Mucosa of rectum (tissue), 2 donors: ENCODE data around the gene SSH3.
"Not testable (repeated sequence)": the region's sequence is repeated elsewhere in the genome, so short reads cannot be mapped to it uniquely, and the experiment has no call there.

Experiments used
- H3K27ac ChIP-seq, 2 donors: one replicate each; pipeline ENCODE4 v1.7.0; 2013; ENCODE audit warnings: inconsistent platforms in 2 of 2, low read depth in 2 of 2, low read length in 2 of 2
- H3K27me3 ChIP-seq, 2 donors: one replicate each; pipeline ENCODE4 v1.7.0; 2013; ENCODE audit warnings: low read length in 2 of 2; ENCODE audit not compliant: control insufficient read depth in 2 of 2, insufficient read depth in 2 of 2
- H3K36me3 ChIP-seq, 2 donors: one replicate each; pipeline ENCODE4 v1.7.0; 2013; ENCODE audit warnings: low read length in 2 of 2; ENCODE audit not compliant: control insufficient read depth in 2 of 2, insufficient read depth in 2 of 2
- H3K4me1 ChIP-seq, 2 donors: one replicate each; pipeline ENCODE4 v1.7.0; 2013; ENCODE audit warnings: low read length in 2 of 2, mild to moderate bottlenecking in 1 of 2; ENCODE audit not compliant: control insufficient read depth in 2 of 2, insufficient read depth in 2 of 2
- H3K4me3 ChIP-seq, 2 donors: one replicate each; pipeline ENCODE4 v1.7.0; 2013; ENCODE audit warnings: low read length in 2 of 2
- H3K9ac ChIP-seq, 2 donors: one replicate each; pipeline ENCODE4 v1.7.0; 2013; ENCODE audit warnings: low read length in 2 of 2, low read depth in 1 of 2, mild to moderate bottlenecking in 1 of 2
- H3K9me3 ChIP-seq, 2 donors: one replicate each; pipeline ENCODE4 v1.7.0; 2013; ENCODE audit warnings: low read length in 2 of 2; ENCODE audit not compliant: control insufficient read depth in 2 of 2
- donor health status: healthy.
- donor health status: Normal muscosa, but diverticular disease.

The SSH3 gene

DNA sequence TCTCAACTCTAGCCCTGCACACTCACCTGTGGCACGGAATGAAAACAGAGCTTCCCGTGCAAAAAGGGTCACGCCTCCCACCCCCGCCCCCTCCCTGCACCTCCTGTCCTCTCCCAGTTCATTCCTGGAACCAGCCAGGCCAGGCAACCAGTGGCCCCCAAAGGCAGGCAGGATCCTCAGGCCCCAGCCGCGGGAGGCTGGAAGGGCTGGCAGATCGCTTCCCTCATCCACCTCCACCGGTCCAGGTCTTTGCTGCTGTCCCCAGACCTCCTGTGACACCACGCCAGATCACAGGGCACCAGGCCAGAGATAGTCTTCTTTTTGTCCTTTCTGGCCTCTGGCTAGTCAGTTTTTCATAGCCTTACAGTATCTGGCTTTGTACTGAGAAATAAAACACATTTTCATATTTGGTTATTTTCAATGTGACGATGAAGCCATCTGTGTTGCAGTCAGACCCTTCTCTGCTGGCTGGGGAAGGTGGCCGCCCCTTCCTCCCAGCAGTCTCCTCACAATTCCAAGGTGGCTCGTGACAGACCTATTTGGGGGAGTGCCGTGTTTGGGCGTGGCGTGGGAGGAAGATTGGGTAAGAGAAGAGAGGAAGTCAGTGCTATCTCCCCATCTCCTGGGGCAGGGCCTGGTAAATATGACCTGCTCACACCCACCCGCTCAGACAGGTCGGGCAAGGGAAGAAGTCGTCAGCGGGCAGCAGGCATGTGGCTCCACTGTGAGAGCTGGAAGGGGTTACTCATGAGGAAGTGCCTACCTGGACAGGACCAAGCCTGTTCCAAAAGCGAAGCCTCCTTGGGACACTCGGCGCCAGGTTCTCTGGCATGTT lies 9.1 kb downstream of the SSH3 start:
- Histone ChIP-seq H3K9me3 (no peaks in the 10 kb centered on the region), H3K4me3 (no peak overlapping the region), H3K27ac (peak overlapping the region; percentile 87 to 93), H3K36me3 (peaks cover 21 to 28% of the 10 kb centered on the region in 2 donors), H3K4me1 (peaks cover 15 to 31% of the 10 kb centered on the region in 2 donors), H3K27me3 (no peaks in the 10 kb centered on the region), H3K9ac (peak overlapping the region; percentile 56 to 74)

DNA sequence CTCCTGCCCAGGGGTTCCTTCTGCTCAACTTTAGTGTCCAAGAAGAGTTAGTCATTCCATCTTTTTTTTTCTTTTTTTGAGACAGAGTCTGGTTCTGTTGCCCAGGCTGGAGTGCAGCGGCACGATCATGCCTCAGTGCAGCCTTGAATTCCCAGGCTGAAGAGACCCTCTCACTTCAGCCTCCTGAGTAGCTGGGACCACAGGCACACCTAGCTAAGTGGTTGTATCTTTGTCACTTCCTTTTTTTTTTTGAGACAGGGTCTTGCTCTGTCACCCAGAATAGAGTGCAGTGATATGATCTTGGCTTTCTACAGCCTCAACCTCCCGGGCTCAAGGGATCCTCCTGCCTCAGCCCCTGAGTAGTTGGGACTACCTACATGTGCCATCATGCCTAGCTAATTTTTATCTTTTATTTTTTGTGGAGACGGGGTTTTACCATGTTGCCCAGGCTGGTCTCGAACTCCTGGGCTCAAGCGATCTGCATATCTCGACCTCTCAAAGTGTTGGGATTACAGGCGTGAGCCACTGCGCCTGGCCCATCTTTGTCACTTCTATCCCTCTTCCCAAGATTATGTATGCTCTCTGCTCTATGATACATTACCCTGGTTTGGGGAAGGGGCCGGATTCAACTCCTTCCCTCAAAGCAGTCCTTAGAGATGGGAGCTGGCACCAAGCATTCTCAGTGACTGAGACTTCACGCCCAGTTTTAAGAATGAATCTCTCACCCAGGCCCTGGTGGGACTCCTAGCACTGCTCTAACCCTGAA lies 10.0 kb downstream of the SSH3 start:
- Histone ChIP-seq H3K9me3 (no peaks in the 10 kb centered on the region), H3K9ac (peak overlapping the region; percentile 56 to 74), H3K4me3 (no peak overlapping the region), H3K4me1 (peaks cover 17 to 33% of the 10 kb centered on the region in 2 donors), H3K27me3 (no peaks in the 10 kb centered on the region), H3K27ac (peak overlapping the region; percentile 87 to 93), H3K36me3 (peaks cover 15 to 19% of the 10 kb centered on the region in 2 donors)

- Histone ChIP-seq H3K36me3 (peaks cover 10 to 11% of the 10 kb centered on the region in 2 donors), H3K9me3 (no peaks in the 10 kb centered on the region), H3K4me3 (no peak overlapping the region), H3K9ac (peak overlapping the region in 1 of 2 donors; percentile 9), H3K27me3 (no peaks in the 10 kb centered on the region), H3K27ac (no peak overlapping the region), H3K4me1 (peaks cover 24 to 35% of the 10 kb centered on the region in 2 donors)
Measured at GRCh38 chr11:67314218-67314617, 10.9 kb downstream of the SSH3 start.

- Histone ChIP-seq H3K9ac (no peak overlapping the region), H3K27ac (no peak overlapping the region), H3K36me3 (peaks cover 0 to 4% of the 10 kb centered on the region in 2 donors), H3K4me3 (no peak overlapping the region), H3K9me3 (no peaks in the 10 kb centered on the region), H3K4me1 (peaks cover 24 to 35% of the 10 kb centered on the region in 2 donors), H3K27me3 (no peaks in the 10 kb centered on the region)
Measured at GRCh38 chr11:67315325-67315909, 12.1 kb downstream of the SSH3 start.

- Histone ChIP-seq H3K4me3 (peak overlapping the region; percentile 88), H3K4me1 (peaks cover 22 to 27% of the 10 kb centered on the region in 2 donors), H3K27me3 (no peaks in the 10 kb centered on the region), H3K9ac (peak overlapping the region; percentile 84 to 92), H3K36me3 (no peaks in the 10 kb centered on the region), H3K9me3 (no peaks in the 10 kb centered on the region), H3K27ac (peak overlapping the region; percentile 98)
Measured at GRCh38 chr11:67316882-67317204, 13.5 kb downstream of the SSH3 start.

DNA sequence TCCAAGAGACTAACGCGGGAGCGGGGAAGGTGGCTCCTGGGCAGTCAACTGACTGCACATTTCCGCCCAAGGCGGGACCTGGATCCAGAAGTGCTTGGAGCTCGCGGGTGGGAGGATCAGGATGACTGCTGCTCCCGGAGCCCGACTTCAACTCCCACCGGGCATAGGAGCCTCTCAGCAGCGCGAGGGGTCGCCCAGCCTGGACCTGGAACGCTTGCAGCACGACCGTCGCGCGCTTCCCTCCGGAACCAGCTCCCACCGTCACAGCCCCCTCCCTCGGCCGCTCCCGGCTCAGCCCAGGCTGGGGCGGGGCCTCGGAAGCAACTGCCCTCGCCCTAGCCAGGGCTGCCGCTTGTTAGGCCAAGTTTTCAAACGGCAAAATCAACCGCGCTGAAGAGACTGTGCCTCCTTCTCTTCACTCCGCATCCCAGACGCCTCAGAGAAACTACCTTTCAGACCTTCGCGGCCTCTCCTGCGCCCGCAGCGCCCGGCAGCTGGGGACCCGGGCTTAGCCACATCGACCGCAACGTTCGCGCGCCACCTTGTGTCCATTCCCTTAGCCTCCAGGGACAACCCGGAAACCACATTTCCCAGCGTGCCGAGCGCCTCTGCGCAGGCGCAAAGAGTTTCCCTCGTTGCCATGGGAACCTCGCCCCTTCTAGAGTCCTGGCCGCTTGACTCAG lies 14.0 kb downstream of the SSH3 start:
- Histone ChIP-seq H3K4me3 (peak overlapping the region; percentile 88), H3K9ac (peak overlapping the region; percentile 84 to 92), H3K4me1 (peaks cover 20 to 22% of the 10 kb centered on the region in 2 donors), H3K9me3 (no peaks in the 10 kb centered on the region), H3K27ac (peak overlapping the region; percentile 98), H3K27me3 (no peaks in the 10 kb centered on the region), H3K36me3 (peaks cover 0 to 4% of the 10 kb centered on the region in 2 donors)

- H3K27me3 ChIP-seq, result no peaks in the 10 kb centered on the region
- peak overlapping the region; percentile 84 to 92 for H3K9ac ChIP-seq
- peaks cover 0 to 5% of the 10 kb centered on the region in 2 donors for H3K36me3 ChIP-seq
- H3K9me3 ChIP-seq, result no peaks in the 10 kb centered on the region
- peak overlapping the region; percentile 88 for H3K4me3 ChIP-seq
- peak overlapping the region; percentile 98 for H3K27ac ChIP-seq
- H3K4me1 ChIP-seq, result peaks cover 14 to 15% of the 10 kb centered on the region in 2 donors
Measured at GRCh38 chr11:67317888-67318555, 14.7 kb downstream of the SSH3 start.

- H3K27ac ChIP-seq, H3K9me3 ChIP-seq, H3K36me3 ChIP-seq, H3K4me1 ChIP-seq, H3K27me3 ChIP-seq, H3K9ac ChIP-seq: not testable (repeated sequence)
- H3K4me3 ChIP-seq, result peak overlapping the region in 1 of 2 donors; percentile 88
Measured at GRCh38 chr11:67318876-67319275, 15.5 kb downstream of the SSH3 start.

DNA sequence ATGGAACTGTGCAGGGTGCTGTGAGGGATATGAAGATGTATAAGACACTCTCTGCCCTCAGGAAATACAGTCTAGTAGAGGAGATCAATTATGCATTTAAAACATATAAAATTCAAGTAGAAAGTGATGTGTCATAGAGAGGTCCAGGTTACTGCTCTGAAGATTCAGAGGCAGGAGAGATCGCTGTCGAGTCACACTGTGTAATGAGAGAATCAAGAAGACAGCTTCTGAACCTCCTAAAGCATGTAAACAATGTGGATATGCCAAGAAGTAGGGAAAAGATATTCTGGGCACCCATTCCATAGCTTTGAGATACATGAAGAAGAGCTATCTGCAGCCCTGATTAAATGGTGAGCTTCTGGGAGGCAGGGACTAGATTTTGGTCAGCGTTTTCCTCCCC lies 16.7 kb downstream of the SSH3 start:
- Histone ChIP-seq H3K4me3 (no peak overlapping the region), H3K9ac (no peak overlapping the region), H3K4me1 (peaks cover 4 to 8% of the 10 kb centered on the region in 2 donors), H3K36me3 (peaks cover 0 to 5% of the 10 kb centered on the region in 2 donors), H3K9me3 (no peaks in the 10 kb centered on the region), H3K27me3 (no peaks in the 10 kb centered on the region), H3K27ac (no peak overlapping the region)
